ENCODE measurements around the gene RILP. TPM values are rescaled to one million over a fixed set of nuclear protein-coding genes. Genes with fewer than 3 reads are reported as not detected.

The RILP gene
- total RNA-seq, 4 donors from 2014 or later: 17.0 to 32.7 (median 19.5) TPM

DNA sequence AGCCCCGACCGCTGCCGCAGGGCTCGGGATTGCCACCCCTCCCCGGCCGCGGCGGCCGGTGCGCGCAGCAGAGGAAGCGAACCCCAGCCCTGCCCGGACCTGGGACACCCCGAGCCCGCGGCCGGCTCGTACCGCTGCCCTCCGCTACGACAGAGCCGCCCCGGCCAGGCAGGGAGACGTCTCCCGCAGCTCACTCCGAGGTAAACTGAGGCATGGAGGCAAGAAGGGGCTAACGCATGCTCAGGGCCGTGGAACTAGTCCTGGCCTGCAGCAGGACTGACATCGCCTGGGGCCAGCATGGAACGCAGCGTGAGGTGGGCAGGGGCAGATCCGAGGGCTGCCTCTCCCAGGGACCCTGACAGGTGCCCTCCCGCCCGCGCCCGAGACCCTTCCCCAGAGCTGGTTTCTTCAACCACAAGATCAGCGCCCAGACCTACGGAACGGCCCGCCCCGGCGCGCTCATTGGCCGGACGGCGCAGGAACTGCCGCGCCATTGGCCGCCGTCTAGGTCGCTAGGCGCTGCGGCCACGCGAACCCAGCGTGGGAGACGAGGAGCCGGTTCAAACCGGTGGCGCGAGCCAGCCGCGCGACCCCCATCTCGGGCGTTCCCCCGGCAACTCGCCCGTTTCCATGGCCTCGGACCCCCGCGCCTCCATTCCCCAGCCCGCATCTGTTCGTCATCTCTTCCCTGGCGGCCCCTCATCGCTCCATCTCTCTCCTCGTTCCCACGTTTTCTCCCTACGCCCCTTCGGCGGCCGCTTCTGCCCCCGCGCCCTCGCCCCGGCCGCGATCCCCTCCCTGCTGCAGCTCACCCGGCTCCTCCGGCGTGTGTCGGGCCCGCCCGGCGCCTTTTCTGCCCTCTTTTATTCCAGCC lies 21.4 kb downstream of the RILP start, which contains the start of gene SLC43A2:
Gene SLC43A2, minus strand, starts transcription at position 853 of the 874 bp plus-strand sequence. CDS start 960 bp downstream, outside the sequence.
- no peak for TF ChIP-seq POLR2A (IDR thresholded peaks at IDR 0.05)
- TF ChIP-seq, protein P1, sequence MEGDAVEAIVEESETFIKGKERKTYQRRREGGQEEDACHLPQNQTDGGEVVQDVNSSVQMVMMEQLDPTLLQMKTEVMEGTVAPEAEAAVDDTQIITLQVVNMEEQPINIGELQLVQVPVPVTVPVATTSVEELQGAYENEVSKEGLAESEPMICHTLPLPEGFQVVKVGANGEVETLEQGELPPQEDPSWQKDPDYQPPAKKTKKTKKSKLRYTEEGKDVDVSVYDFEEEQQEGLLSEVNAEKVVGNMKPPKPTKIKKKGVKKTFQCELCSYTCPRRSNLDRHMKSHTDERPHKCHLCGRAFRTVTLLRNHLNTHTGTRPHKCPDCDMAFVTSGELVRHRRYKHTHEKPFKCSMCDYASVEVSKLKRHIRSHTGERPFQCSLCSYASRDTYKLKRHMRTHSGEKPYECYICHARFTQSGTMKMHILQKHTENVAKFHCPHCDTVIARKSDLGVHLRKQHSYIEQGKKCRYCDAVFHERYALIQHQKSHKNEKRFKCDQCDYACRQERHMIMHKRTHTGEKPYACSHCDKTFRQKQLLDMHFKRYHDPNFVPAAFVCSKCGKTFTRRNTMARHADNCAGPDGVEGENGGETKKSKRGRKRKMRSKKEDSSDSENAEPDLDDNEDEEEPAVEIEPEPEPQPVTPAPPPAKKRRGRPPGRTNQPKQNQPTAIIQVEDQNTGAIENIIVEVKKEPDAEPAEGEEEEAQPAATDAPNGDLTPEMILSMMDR (IDR thresholded peaks at IDR 0.05): no peak
- intact Hi-C loops (cut with DNase I; ENCODE audit: low total_unique reads): loop anchor here (10.0 kb wide), 1 partner anchor 263 kb away; no protein-coding TSS in a partner anchor
- WGBS, 2 donors: 1% methylated on average over 50 to 81 of the region's 95 CpGs
- DNase-seq (ENCODE audit: low spot score in 2 of 2): peak; percentile 69 to 97
- H3K4me3 ChIP-seq (ENCODE audit: low read depth, poor library complexity, severe bottlenecking): peak within 1 kb of the TSS; percentile 57

DNA sequence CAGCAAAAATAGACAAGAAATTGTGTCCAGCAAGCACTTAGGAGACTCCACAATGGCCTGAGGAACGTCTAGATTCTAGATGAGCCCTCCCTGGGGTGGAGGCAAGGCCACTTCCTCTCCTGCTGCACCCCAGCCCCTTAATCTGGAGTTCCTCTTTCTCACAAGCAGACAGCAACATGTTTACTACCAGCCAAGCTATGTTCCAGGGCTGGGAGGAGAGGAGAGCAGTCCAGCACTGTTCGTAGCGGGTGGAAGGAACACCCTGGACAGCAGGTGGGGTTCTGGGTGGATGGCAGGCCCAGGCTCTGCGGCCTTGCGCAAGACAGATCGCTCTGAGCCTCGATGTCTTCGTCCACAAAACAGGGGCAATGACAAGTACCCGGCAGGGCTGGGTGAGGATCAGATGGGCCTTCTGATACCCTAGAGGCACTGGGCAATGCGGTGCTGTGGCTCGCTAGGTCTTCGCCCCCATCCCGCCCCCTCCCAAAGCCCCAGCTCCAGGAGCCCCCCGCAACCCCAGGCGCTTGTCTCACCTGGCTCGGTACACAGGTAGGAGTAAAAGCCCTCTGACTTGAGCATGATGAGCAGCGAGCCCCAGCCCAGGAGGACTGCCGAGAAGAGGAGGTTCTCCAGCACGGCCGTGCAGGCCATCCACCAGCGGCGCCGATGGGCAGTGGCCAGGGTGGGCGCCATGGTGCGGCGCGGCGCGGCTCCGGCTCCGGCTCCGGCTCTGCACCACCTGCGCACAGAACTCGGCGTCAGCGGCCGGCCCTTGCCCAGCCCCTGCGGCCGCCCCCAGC lies 22.3 kb downstream of the RILP start:
- TF ChIP-seq POLR2A (IDR thresholded peaks at IDR 0.05): no peak

DNA sequence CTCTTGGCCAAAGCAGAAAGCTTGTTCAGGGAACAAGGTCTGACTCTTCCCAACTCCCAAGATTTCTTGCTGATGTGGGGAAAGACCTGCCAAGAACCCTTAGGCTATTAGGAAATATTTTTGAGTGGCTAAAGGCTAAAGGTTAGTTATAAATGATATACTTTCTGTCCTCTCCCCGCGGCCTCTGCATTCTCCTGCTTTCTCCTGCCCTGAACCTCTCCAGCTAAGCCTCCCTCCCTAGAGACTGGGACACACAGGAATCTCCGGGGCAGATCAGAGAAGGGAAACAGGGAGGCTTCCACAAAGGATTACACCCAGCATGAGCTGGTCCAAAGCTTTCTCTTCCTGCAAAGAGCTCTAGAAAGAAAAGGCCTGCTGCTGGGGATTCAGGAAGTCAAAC lies 23.3 kb downstream of the RILP start:
- intact Hi-C loops (cut with DNase I; ENCODE audit: low total_unique reads): loop anchor here (10.0 kb wide), 1 partner anchor 262 kb away; no protein-coding TSS in a partner anchor
- TF ChIP-seq, protein P1 (IDR thresholded peaks at IDR 0.05): no peak
- no peak for TF ChIP-seq POLR2A (IDR thresholded peaks at IDR 0.05)
- 47 to 52% methylated on average over 3 of the region's 3 CpGs for WGBS, 2 donors
- DNase-seq (ENCODE audit: low spot score in 2 of 2): no peak
- H3K4me3 ChIP-seq (ENCODE audit: low read depth, poor library complexity, severe bottlenecking): no peak overlapping the region

More for the DNA sequence above, 22.3 kb downstream of the RILP start:
- intact Hi-C loops (cut with DNase I; ENCODE audit: low total_unique reads): loop anchor here (10.0 kb wide), 1 partner anchor 263 kb away; no protein-coding TSS in a partner anchor
- DNase-seq (ENCODE audit: low spot score in 2 of 2): no peak
- 23 to 42% methylated on average over 20 to 25 of the region's 39 CpGs for WGBS, 2 donors
- peak overlapping the region; percentile 57 for H3K4me3 ChIP-seq (ENCODE audit: low read depth, poor library complexity, severe bottlenecking)

DNA sequence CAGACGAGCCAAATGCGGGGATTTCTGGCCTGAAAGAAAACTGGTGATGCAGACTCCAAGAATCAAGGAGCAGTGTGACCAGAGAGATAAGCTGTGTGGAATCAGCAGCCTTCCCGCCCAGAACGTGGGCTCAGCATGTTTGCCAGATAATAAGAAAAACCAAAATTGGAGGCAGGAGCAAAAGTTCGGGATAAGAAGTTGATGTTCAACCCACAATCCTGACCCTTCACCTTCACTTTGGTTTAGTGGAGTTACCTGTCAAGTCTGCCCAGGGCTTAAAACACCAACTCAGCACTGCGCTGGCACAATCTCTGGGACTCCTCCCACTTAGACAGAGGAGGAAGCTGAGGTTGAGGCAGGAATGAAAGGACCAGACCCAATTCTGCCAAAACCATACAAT lies 24.1 kb downstream of the RILP start:
- DNase-seq (ENCODE audit: low spot score in 2 of 2): no peak
- intact Hi-C loops (cut with DNase I; ENCODE audit: low total_unique reads): loop anchor here (10.0 kb wide), 1 partner anchor 261 kb away; no protein-coding TSS in a partner anchor
- 82 to 86% methylated on average over 6 of the region's 6 CpGs for WGBS, 2 donors
- H3K4me3 ChIP-seq (ENCODE audit: low read depth, poor library complexity, severe bottlenecking): no peak overlapping the region
- TF ChIP-seq POLR2A (IDR thresholded peaks at IDR 0.05): no peak
- TF ChIP-seq, protein P1 (IDR thresholded peaks at IDR 0.05): no peak

DNA sequence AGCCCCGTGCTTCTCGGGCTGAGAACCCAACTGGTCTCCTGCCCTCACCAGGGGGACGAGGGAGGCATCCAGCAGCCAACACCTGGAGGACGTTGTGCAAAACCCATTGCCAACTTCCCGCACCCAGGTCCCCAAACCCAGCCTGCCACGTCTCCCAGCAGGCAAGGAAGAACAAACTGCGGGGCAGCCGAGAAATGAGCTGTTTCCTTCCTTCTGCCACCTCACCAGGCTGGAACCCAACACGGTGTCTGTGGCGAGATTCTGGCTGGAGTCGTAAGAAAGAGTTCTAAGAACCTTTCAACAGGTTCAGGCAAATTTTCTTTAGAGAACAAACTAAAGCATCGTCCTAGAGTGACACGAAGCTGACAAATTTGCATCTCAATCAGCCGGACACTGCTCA lies 24.6 kb downstream of the RILP start:
- intact Hi-C loops (cut with DNase I; ENCODE audit: low total_unique reads): loop anchor here (10.0 kb wide), 1 partner anchor 260 kb away; no protein-coding TSS in a partner anchor
- no peak for DNase-seq (ENCODE audit: low spot score in 2 of 2)
- no peak for TF ChIP-seq POLR2A (IDR thresholded peaks at IDR 0.05)
- TF ChIP-seq, protein P1 (IDR thresholded peaks at IDR 0.05): no peak
- H3K4me3 ChIP-seq (ENCODE audit: low read depth, poor library complexity, severe bottlenecking): no peak overlapping the region
- 83 to 90% methylated on average over 14 of the region's 14 CpGs for WGBS, 2 donors

Data from lower leg skin (tissue), 4 donors.